GM10266 (cell line): ENCODE data around the gene PTGR1.
"Not testable (repeated sequence)": the region's sequence is repeated elsewhere in the genome, so short reads cannot be mapped to it uniquely, and the experiment has no call there.

Experiments
- DNase-seq: peaks from one replicate; pipeline ENCODE4 v3.0.0; 2012; ENCODE audit errors: extremely low spot score
- CTCF ChIP-seq: IDR thresholded peaks from 2 replicates; pipeline ENCODE4 v1.5.1; 2012; ENCODE audit warnings: mild to moderate bottlenecking, low read depth; ENCODE audit not compliant: control insufficient read depth, insufficient read depth; ENCODE audit errors: missing control alignments

PTGR1 gene

GRCh38 chr9:111598733-111599091, 735 bp downstream of the PTGR1 start:
- peak; percentile 43 for DNase-seq
- TF ChIP-seq CTCF: no peak

GRCh38 chr9:111597852-111598732, 1.4 kb downstream of the PTGR1 start:
- peak; percentile 74 for TF ChIP-seq CTCF
- DNase-seq: peak; percentile 77

- TF ChIP-seq CTCF: no peak
- no peak for DNase-seq
These were observed 10.6 kb downstream of the PTGR1 start for GRCh38 chr9:111588846-111589245.

GRCh38 chr9:111586378-111586777, 13.1 kb downstream of the PTGR1 start:
- DNase-seq: no peak
- no peak for TF ChIP-seq CTCF

GRCh38 chr9:111582888-111583287, 16.6 kb downstream of the PTGR1 start:
- no peak for DNase-seq
- TF ChIP-seq CTCF: no peak

GRCh38 chr9:111572950-111573604, 26.4 kb downstream of the PTGR1 start:
- no peak for DNase-seq
- TF ChIP-seq CTCF: no peak

GRCh38 chr9:111568127-111568526, 31.3 kb downstream of the PTGR1 start:
- not testable (repeated sequence) for DNase-seq

GRCh38 chr9:111566234-111566633, 33.2 kb downstream of the PTGR1 start:
- no peak for TF ChIP-seq CTCF
- no peak for DNase-seq
